SK-N-DZ (cell line): ENCODE data around the gene OR1D2. TPM values are rescaled to one million over a fixed set of nuclear protein-coding genes. Genes with fewer than 3 reads are reported as not detected.
"Not testable (repeated sequence)": the region's sequence is repeated elsewhere in the genome, so short reads cannot be mapped to it uniquely, and the experiment has no call there.

ENCODE experiments used
- DNase-seq: peaks from one replicate; pipeline ENCODE4 v3.0.0-alpha.2; 2015; ENCODE audit warnings: low spot score
- polyA plus RNA-seq, 2 experiments: library from polyadenylated mRNA; depleted of rRNA; stranded (reverse); fragments of >200 nt; gene quantifications; 2 replicates each; pipeline ENCODE4 v1.2.3, GENCODE V29; 2014

Gene OR1D2
- not detected in 2 replicates for polyA plus RNA-seq (2014; cell fraction: cytosol; rRNA removed)
- polyA plus RNA-seq (2014; cell fraction: nucleus; rRNA removed) = not detected in 2 replicates

- no peak for DNase-seq
Observed at GRCh38 chr17:3104322-3104721, at the start of gene OR1D2. Gene OR1D2 (minus strand): TSS chr17:3104422. CDS start chr17:3092996, 11,426 bp downstream.

- not testable (repeated sequence) for DNase-seq
Observed at GRCh38 chr17:3137494-3137893, 33.3 kb upstream of the OR1D2 start.

GRCh38 chr17:3127451-3127850 lies 23.2 kb upstream of the OR1D2 start, which contains the start of gene OR1G1:
Gene OR1G1 (minus strand): TSS chr17:3127551. CDS start chr17:3127551, 0 bp downstream.
- no peak for DNase-seq

GRCh38 chr17:3073850-3074249 lies 30.4 kb downstream of the OR1D2 start:
- not testable (repeated sequence) for DNase-seq

GRCh38 chr17:3065192-3065591 lies 39.0 kb downstream of the OR1D2 start:
- not testable (repeated sequence) for DNase-seq

GRCh38 chr17:3063507-3063906 lies 40.7 kb downstream of the OR1D2 start, which contains the start of gene OR1D5:
Gene OR1D5 (minus strand): TSS chr17:3063607. CDS start chr17:3063607, 0 bp downstream.
- not testable (repeated sequence) for DNase-seq

GRCh38 chr17:3062824-3063377 lies 41.3 kb downstream of the OR1D2 start:
- DNase-seq = not testable (repeated sequence)

- not testable (repeated sequence) for DNase-seq
Observed at GRCh38 chr17:3054868-3055267, 49.4 kb downstream of the OR1D2 start.

GRCh38 chr17:3049705-3050295 lies 54.4 kb downstream of the OR1D2 start:
- DNase-seq = no peak

GRCh38 chr17:3048727-3049471 lies 55.3 kb downstream of the OR1D2 start:
- DNase-seq = peak; percentile 99

GRCh38 chr17:3046753-3047152 lies 57.5 kb downstream of the OR1D2 start:
- DNase-seq = no peak

- no peak for DNase-seq
Observed at GRCh38 chr17:3043737-3044365, 60.4 kb downstream of the OR1D2 start.

GRCh38 chr17:3040882-3041281 lies 63.3 kb downstream of the OR1D2 start:
- DNase-seq = no peak

GRCh38 chr17:3039736-3040135 lies 64.5 kb downstream of the OR1D2 start:
- DNase-seq = no peak

GRCh38 chr17:3038941-3039340 lies 65.3 kb downstream of the OR1D2 start:
- DNase-seq = peak; percentile 41
